ENCODE measurements around the gene R3HDM1.

- TF ChIP-seq CTCF (IDR thresholded peaks at IDR 0.05; ENCODE audit: poor library complexity) = no peak
- TF ChIP-seq EZH2 (IDR thresholded peaks at IDR 0.05; ENCODE audit: borderline replicate concordance) = no peak
These were observed 54.9 kb downstream of the R3HDM1 start for GRCh38 chr2:135586148-135586547.
